HG02588 (cell line): ENCODE results near the gene CMKLR1.

ENCODE experiments used
- ATAC-seq: cut with Tn5 transposase; IDR thresholded peaks from one replicate; pipeline ENCODE4 v1.9.1; 2021; ENCODE audit warnings: mild to moderate bottlenecking, moderate library complexity; ENCODE audit not compliant: unreplicated experiment

CMKLR1 gene

GRCh38 chr12:108238474-108238873 is 100.6 kb downstream of the CMKLR1 start:
- ATAC-seq = no peak
